EL (cell line): ENCODE results near the gene KRT33A.

ENCODE experiments used
- DNase-seq: peaks from one replicate; pipeline ENCODE4 v3.0.0-alpha.2; 2016

The KRT33A gene

GRCh38 chr17:41301204-41301790 is 49.3 kb downstream of the KRT33A start:
- DNase-seq = no peak

GRCh38 chr17:41298458-41299135 is 52.0 kb downstream of the KRT33A start:
- no peak for DNase-seq

GRCh38 chr17:41296846-41297245 is 53.8 kb downstream of the KRT33A start:
- DNase-seq = no peak
